ENCODE data around the gene SFXN5. TPM values are rescaled to one million over a fixed set of nuclear protein-coding genes. Genes with fewer than 3 reads are reported as not detected.

Gene SFXN5
- total RNA-seq, 1 experiment from 2014 or later: 5.1 TPM

DNA sequence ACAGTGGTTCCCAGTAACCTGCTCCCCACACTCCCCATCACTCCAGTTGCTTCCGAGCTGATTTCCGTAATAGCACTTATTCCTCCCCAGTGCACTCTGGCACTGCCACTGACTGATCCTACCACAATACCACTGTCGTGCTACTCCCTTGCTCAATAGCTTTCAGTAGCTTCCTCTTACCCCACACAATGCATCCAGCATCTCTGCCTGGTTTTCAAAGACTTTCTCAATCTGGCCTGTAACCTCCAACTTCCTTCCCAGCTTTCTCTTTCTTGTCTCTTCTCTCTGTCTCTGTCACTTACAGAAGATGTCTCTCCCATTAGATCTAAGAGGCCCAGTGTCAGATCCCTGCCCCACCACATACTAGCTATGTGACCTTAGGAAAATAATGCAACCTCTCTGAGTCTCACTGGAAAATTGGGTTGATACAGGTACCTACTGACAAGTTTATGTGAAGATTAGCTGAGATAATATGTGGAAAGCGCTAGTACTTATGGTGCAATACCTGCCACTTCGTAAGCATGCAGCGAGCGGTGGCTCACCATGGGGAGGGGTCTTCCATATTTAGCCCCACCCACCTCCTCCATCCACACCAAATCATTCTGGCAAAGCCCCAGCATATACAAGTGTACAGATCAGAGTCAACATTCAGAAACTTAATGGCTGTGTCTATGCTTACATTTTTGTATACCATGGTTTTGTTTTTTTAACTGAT lies 36.7 kb downstream of the SFXN5 start:
- Histone ChIP-seq H3K9ac (ENCODE audit: low read length) (no peak overlapping the region), H3K27me3 (ENCODE audit: low read length) (no peaks in the 10 kb centered on the region), H3K4me2 (ENCODE audit: low read depth, low read length, poor library complexity, severe bottlenecking) (no peak overlapping the region), H3K79me2 (ENCODE audit: low read length) (no peaks in the 10 kb centered on the region), H3K27ac (ENCODE audit: low read length) (no peak overlapping the region), H3K4me1 (ENCODE audit: low read length) (no peaks in the 10 kb centered on the region), H2AFZ (ENCODE audit: low read length) (no peak overlapping the region), H3K9me3 (ENCODE audit: low read length) (no peaks in the 10 kb centered on the region), H4K20me1 (ENCODE audit: insufficient read depth, low read depth, low read length) (no peaks in the 10 kb centered on the region), H3K4me3 (ENCODE audit: low read length) (no peak overlapping the region), H3K9me2 (replicated peaks; ENCODE audit: insufficient read depth, low read length) (no peaks in the 10 kb centered on the region), H3K36me3 (ENCODE audit: insufficient read depth, low read length) (no peaks in the 10 kb centered on the region)
- no peak for DNase-seq

DNA sequence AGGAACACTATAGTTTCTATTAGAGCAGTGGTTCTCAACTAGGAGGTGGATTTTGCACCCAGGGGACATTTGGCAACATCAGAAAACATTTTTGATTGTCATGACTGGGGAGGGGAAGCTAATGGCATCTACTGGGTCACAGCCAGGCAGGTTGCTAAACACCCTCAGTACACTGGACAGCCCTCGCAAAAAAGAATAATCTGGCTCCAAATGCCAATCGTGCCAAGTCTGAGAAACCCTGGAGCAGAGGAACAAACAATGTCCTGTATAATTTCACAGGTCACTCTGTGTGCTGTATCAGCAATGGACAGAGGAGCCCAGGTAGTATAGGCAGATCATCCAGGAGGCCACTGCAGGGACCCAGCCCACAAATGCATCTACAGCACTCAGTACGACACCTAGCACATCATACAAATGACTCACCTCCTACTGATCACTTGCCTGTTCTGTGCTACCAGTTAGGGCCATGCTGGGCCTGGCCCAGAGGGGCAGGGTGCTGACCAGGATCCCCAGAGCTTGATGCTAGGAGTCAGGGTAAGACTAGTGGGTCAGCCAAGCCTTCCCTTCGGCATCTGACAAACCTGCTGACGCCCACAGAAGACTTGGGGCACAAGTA lies 37.6 kb downstream of the SFXN5 start:
- no peak overlapping the region for H2AFZ ChIP-seq (ENCODE audit: low read length)
- H3K27me3 ChIP-seq (ENCODE audit: low read length): no peaks in the 10 kb centered on the region
- H4K20me1 ChIP-seq (ENCODE audit: insufficient read depth, low read depth, low read length): no peaks in the 10 kb centered on the region
- no peak overlapping the region for H3K4me2 ChIP-seq (ENCODE audit: low read depth, low read length, poor library complexity, severe bottlenecking)
- H3K79me2 ChIP-seq (ENCODE audit: low read length): no peaks in the 10 kb centered on the region
- no peak overlapping the region for H3K27ac ChIP-seq (ENCODE audit: low read length)
- H3K36me3 ChIP-seq (ENCODE audit: insufficient read depth, low read length): no peaks in the 10 kb centered on the region
- no peak for DNase-seq
- H3K4me3 ChIP-seq (ENCODE audit: low read length): no peak overlapping the region
- H3K9me2 ChIP-seq (replicated peaks; ENCODE audit: insufficient read depth, low read length): no peaks in the 10 kb centered on the region
- H3K9me3 ChIP-seq (ENCODE audit: low read length): no peaks in the 10 kb centered on the region
- H3K9ac ChIP-seq (ENCODE audit: low read length): no peak overlapping the region
- no peaks in the 10 kb centered on the region for H3K4me1 ChIP-seq (ENCODE audit: low read length)

- Histone ChIP-seq H3K36me3 (ENCODE audit: insufficient read depth, low read length) (no peaks in the 10 kb centered on the region), H4K20me1 (ENCODE audit: insufficient read depth, low read depth, low read length) (no peaks in the 10 kb centered on the region), H3K79me2 (ENCODE audit: low read length) (no peaks in the 10 kb centered on the region), H2AFZ (ENCODE audit: low read length) (no peak overlapping the region), H3K27me3 (ENCODE audit: low read length) (no peaks in the 10 kb centered on the region), H3K9me3 (ENCODE audit: low read length) (no peaks in the 10 kb centered on the region), H3K4me3 (ENCODE audit: low read length) (no peak overlapping the region), H3K9me2 (replicated peaks; ENCODE audit: insufficient read depth, low read length) (no peaks in the 10 kb centered on the region), H3K4me1 (ENCODE audit: low read length) (no peaks in the 10 kb centered on the region), H3K27ac (ENCODE audit: low read length) (no peak overlapping the region), H3K4me2 (ENCODE audit: low read depth, low read length, poor library complexity, severe bottlenecking) (no peak overlapping the region), H3K9ac (ENCODE audit: low read length) (no peak overlapping the region)
- no peak for DNase-seq
Measured at GRCh38 chr2:73033142-73033765, 38.3 kb downstream of the SFXN5 start.

GRCh38 chr2:73032702-73033097 lies 38.8 kb downstream of the SFXN5 start:
- Histone ChIP-seq H3K4me1 (ENCODE audit: low read length) (no peaks in the 10 kb centered on the region), H4K20me1 (ENCODE audit: insufficient read depth, low read depth, low read length) (no peaks in the 10 kb centered on the region), H3K4me2 (ENCODE audit: low read depth, low read length, poor library complexity, severe bottlenecking) (no peak overlapping the region), H3K9me3 (ENCODE audit: low read length) (no peaks in the 10 kb centered on the region), H3K27me3 (ENCODE audit: low read length) (no peaks in the 10 kb centered on the region), H3K79me2 (ENCODE audit: low read length) (no peaks in the 10 kb centered on the region), H3K9ac (ENCODE audit: low read length) (no peak overlapping the region), H3K36me3 (ENCODE audit: insufficient read depth, low read length) (no peaks in the 10 kb centered on the region), H2AFZ (ENCODE audit: low read length) (no peak overlapping the region), H3K9me2 (replicated peaks; ENCODE audit: insufficient read depth, low read length) (no peaks in the 10 kb centered on the region), H3K27ac (ENCODE audit: low read length) (no peak overlapping the region), H3K4me3 (ENCODE audit: low read length) (no peak overlapping the region)
- DNase-seq: no peak

GRCh38 chr2:73031725-73032701 lies 39.5 kb downstream of the SFXN5 start:
- Histone ChIP-seq H3K4me1 (ENCODE audit: low read length) (no peaks in the 10 kb centered on the region), H2AFZ (ENCODE audit: low read length) (no peak overlapping the region), H3K4me3 (ENCODE audit: low read length) (no peak overlapping the region), H3K27ac (ENCODE audit: low read length) (no peak overlapping the region), H3K4me2 (ENCODE audit: low read depth, low read length, poor library complexity, severe bottlenecking) (no peak overlapping the region), H3K9me2 (replicated peaks; ENCODE audit: insufficient read depth, low read length) (no peaks in the 10 kb centered on the region), H3K27me3 (ENCODE audit: low read length) (no peaks in the 10 kb centered on the region), H3K79me2 (ENCODE audit: low read length) (no peaks in the 10 kb centered on the region), H3K9ac (ENCODE audit: low read length) (no peak overlapping the region), H3K36me3 (ENCODE audit: insufficient read depth, low read length) (no peaks in the 10 kb centered on the region), H4K20me1 (ENCODE audit: insufficient read depth, low read depth, low read length) (no peaks in the 10 kb centered on the region), H3K9me3 (ENCODE audit: low read length) (no peaks in the 10 kb centered on the region)
- no peak for DNase-seq

- Histone ChIP-seq H3K27ac (ENCODE audit: low read length) (no peak overlapping the region), H2AFZ (ENCODE audit: low read length) (no peak overlapping the region), H3K4me1 (ENCODE audit: low read length) (no peaks in the 10 kb centered on the region), H3K9me2 (replicated peaks; ENCODE audit: insufficient read depth, low read length) (no peaks in the 10 kb centered on the region), H3K36me3 (ENCODE audit: insufficient read depth, low read length) (no peaks in the 10 kb centered on the region), H3K9me3 (ENCODE audit: low read length) (no peaks in the 10 kb centered on the region), H3K4me2 (ENCODE audit: low read depth, low read length, poor library complexity, severe bottlenecking) (no peak overlapping the region), H3K27me3 (ENCODE audit: low read length) (no peaks in the 10 kb centered on the region), H3K4me3 (ENCODE audit: low read length) (no peak overlapping the region), H4K20me1 (ENCODE audit: insufficient read depth, low read depth, low read length) (no peaks in the 10 kb centered on the region), H3K79me2 (ENCODE audit: low read length) (no peaks in the 10 kb centered on the region), H3K9ac (ENCODE audit: low read length) (no peak overlapping the region)
- no peak for DNase-seq
Measured at GRCh38 chr2:73031095-73031678, 40.3 kb downstream of the SFXN5 start.

GRCh38 chr2:73028841-73029240 lies 42.7 kb downstream of the SFXN5 start:
- no peaks in the 10 kb centered on the region for H3K36me3 ChIP-seq (ENCODE audit: insufficient read depth, low read length)
- no peaks in the 10 kb centered on the region for H3K9me2 ChIP-seq (replicated peaks; ENCODE audit: insufficient read depth, low read length)
- H3K4me3 ChIP-seq (ENCODE audit: low read length): no peak overlapping the region
- DNase-seq: no peak
- H3K27me3 ChIP-seq (ENCODE audit: low read length): no peaks in the 10 kb centered on the region
- H3K4me2 ChIP-seq (ENCODE audit: low read depth, low read length, poor library complexity, severe bottlenecking): no peak overlapping the region
- no peaks in the 10 kb centered on the region for H3K9me3 ChIP-seq (ENCODE audit: low read length)
- no peaks in the 10 kb centered on the region for H3K79me2 ChIP-seq (ENCODE audit: low read length)
- no peaks in the 10 kb centered on the region for H4K20me1 ChIP-seq (ENCODE audit: insufficient read depth, low read depth, low read length)
- H3K9ac ChIP-seq (ENCODE audit: low read length): no peak overlapping the region
- no peaks in the 10 kb centered on the region for H3K4me1 ChIP-seq (ENCODE audit: low read length)
- no peak overlapping the region for H2AFZ ChIP-seq (ENCODE audit: low read length)
- H3K27ac ChIP-seq (ENCODE audit: low read length): no peak overlapping the region

All from Karpas-422 (cell line).